ENCODE data around the gene TRIM47. TPM values are rescaled to one million over a fixed set of nuclear protein-coding genes. Genes with fewer than 3 reads are reported as not detected.

TRIM47 gene
- total and polyA plus RNA-seq, 2 of the 13 experiments (the other 11 are each of a cell fraction or from before 2014, with no cell fraction given): 33.5 to 82.0 TPM

GRCh38 chr17:75878174-75878998, at the start of gene TRIM47 (continued):
- peak; percentile 40; the same call in 1 of the 2 replicates for TF ChIP-seq ZNF619 (CRISPR knock-in tag; IDR thresholded peaks at IDR 0.05)
- TF ChIP-seq ZSCAN22 (CRISPR knock-in tag; IDR thresholded peaks at IDR 0.05): peak; percentile 59; the same call in 1 of the 2 replicates
- TF ChIP-seq ZNF24 (IDR thresholded peaks at IDR 0.05): no peak
- TF ChIP-seq HMGXB4 (CRISPR knock-in tag; IDR thresholded peaks at IDR 0.05; ENCODE audit: borderline replicate concordance in 1 of 2, low read depth in 1 of 2): peak in 1 of 2 experiments; percentile 62; a peak in 3 of 4 replicates
- no peak for TF ChIP-seq ZNF530 (CRISPR knock-in tag; IDR thresholded peaks at IDR 0.05; ENCODE audit: low read depth)
- TF ChIP-seq ZNF691 (CRISPR knock-in tag; IDR thresholded peaks at IDR 0.05; ENCODE audit: borderline replicate concordance, low read depth): peak; percentile 91; the same call in 1 of the 2 replicates
- TF ChIP-seq ZNF749 (CRISPR knock-in tag; IDR thresholded peaks at IDR 0.05; ENCODE audit: borderline replicate concordance): 0 out of 2 replicates have a peak, but pooled peaks have one; percentile 8
- TF ChIP-seq ZFP41 (CRISPR knock-in tag; IDR thresholded peaks at IDR 0.05; ENCODE audit: borderline replicate concordance): 0 out of 2 replicates have a peak, but pooled peaks have one; percentile 53
- TF ChIP-seq KLF16 (CRISPR knock-in tag; IDR thresholded peaks at IDR 0.05): peak in 1 of 2 experiments; percentile 75; a peak in 2 of 4 replicates
- TF ChIP-seq KDM4B (CRISPR knock-in tag; IDR thresholded peaks at IDR 0.05): peak; percentile 67
- peak; percentile 57 for TF ChIP-seq MEIS1 (CRISPR knock-in tag; IDR thresholded peaks at IDR 0.05; ENCODE audit: borderline replicate concordance)
- TF ChIP-seq ZNF713 (CRISPR knock-in tag; IDR thresholded peaks at IDR 0.05): peak; percentile 50; the same call in 1 of the 2 replicates
- 0 out of 2 replicates have a peak, but pooled peaks have one; percentile 43 for TF ChIP-seq KLF9 (CRISPR knock-in tag; IDR thresholded peaks at IDR 0.05; ENCODE audit: low read depth)
- TF ChIP-seq ZNF329 (CRISPR knock-in tag; IDR thresholded peaks at IDR 0.05; ENCODE audit: low read depth): peak; percentile 37; the same call in 1 of the 2 replicates
- TF ChIP-seq HNF1B (CRISPR knock-in tag; IDR thresholded peaks at IDR 0.05): peak; percentile 39; the same call in 1 of the 2 replicates
- TF ChIP-seq ZNF773 (CRISPR knock-in tag; IDR thresholded peaks at IDR 0.05; ENCODE audit: borderline replicate concordance): 0 out of 2 replicates have a peak, but pooled peaks have one; percentile 70
- TF ChIP-seq ZNF546 (CRISPR knock-in tag; conservative IDR thresholded peaks at IDR 0.05): peak; percentile 91
- peak; percentile 60; the same call in 1 of the 2 replicates for TF ChIP-seq ZFP1 (CRISPR knock-in tag; IDR thresholded peaks at IDR 0.05)
- peak; percentile 50; the same call in 1 of the 2 replicates for TF ChIP-seq ARID5B (CRISPR knock-in tag; IDR thresholded peaks at IDR 0.05)
- 0 out of 2 replicates have a peak, but pooled peaks have one; percentile 30 for TF ChIP-seq MAF1 (CRISPR knock-in tag; IDR thresholded peaks at IDR 0.05; ENCODE audit: borderline replicate concordance)

Measured in HepG2 (cell line).